NCI-H2227 (cell line): ENCODE data around the gene IL9R.
"Not testable (repeated sequence)": the region's sequence is repeated elsewhere in the genome, so short reads cannot be mapped to it uniquely, and the experiment has no call there.

Source experiments
- DNase-seq: peaks from one replicate; lab custom pipeline; 2025; ENCODE audit not compliant: unreplicated experiment; lab: John Stamatoyannopoulos, UW

Gene IL9R

DNA sequence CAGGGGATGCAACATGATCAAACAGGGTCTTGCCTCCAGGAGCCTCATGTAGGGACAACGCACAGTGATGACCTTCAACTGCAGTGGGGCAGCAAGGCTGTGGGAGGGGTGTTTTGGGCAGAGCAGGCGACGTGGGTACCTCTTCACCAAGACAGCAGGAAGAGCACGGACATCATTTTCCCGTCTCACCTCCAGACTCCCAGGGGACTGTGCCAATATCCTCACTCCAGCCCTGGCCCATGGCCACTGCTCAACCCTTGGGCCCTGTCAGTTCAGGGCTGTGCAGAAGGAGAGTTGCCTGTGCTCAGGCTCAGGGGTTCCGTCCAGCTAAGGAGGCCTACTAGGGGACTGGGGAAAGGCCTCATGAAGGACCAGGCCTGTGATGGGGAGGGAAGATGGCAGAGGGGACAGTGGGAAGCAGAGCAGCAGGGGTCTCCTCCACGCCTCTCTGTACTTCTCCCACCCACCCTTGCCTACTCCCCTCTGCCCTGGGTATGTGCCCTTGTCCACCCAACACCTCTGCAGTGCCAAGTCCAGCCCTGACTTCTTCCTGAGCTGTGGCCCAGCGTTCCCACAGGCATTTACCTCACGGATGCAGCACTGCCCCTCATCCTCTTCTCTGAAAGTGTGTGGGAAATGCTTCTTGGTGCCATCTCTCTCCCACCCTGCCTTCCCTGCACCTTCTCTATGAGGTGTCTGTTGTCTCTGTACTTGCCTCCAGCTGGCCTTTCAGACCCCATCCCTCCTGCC, 1.4 kb downstream of the IL9R start:
- DNase-seq, result no peak

DNA sequence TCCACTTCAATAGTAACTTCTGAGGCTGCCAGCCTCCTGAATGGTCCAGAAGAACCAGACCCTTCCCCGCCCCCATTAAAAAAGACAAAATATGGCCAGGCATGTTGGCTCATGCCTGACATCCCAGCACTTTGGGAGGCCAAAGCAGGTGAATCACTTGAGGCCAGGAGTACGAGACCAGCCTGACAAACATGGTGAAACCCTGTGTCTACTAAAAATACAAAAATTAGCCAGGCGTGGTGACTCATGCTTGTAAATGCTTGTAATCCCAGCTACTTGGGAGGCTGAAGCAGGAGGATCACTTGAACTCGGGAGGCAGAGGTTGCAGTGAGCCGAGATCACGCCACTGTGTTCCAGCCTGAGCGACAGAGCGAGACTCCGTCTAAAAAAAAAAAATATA, 2.3 kb downstream of the IL9R start:
- DNase-seq, result not testable (repeated sequence)

DNA sequence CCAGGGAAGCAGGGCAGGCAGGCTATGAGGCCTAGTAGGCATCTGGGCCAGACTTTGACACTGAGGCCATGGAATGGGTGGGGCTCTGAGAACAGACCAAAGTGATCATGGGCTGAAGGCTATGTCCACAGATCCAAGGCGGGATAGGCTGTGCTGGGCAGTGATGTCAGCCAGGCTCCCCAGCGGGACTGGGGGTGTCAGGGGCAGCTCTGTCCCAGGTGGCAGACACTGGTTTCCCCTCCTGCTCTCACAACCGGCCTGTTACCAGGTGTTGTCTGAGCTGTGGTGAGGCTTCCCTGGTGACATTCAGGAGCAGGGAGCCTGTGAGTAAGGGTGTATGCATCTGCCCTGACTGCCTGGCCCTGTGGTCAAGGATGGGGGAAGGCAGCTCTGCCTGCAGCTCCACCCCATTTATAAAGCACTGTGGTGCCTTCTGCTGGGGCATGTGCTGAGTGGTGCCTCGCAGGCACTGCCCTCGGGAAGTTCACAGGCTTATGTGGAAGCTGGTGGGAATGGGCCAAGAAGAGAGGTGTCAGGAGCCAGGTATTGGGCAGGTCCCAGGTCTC, 2.9 kb downstream of the IL9R start:
- no peak for DNase-seq

DNA sequence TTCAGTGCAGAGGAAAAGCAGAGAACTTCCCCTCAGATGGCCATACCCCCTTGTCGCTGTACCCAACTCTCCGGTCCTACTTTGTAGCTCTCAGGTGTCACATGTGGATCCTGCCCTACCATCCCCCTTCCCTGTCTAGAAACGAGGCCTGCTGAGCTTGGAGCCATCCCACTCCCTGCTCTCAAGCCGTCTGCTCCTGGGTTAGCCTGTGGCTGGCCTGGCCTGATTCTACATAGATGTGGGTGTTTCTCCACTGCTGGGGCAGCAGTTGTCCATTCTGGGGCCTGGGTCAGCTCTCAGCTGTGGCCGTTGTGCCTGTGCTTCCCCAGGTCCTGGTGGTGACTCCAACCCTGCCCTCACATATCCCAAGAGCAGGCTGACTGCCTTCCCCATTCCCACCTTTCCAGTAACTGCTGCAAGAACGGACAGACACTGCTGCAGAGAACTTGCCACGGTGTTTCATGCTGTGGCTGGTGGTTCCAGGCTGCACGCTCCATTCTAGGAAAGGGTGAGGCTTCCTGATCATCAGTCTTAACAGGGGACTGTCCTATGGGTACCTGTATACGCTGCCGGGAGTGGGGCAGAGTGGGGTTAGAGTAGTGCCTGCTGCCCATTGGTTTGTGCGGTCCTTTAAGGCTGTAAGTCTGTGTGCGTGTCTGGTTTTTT, 3.6 kb downstream of the IL9R start:
- no peak for DNase-seq

DNA sequence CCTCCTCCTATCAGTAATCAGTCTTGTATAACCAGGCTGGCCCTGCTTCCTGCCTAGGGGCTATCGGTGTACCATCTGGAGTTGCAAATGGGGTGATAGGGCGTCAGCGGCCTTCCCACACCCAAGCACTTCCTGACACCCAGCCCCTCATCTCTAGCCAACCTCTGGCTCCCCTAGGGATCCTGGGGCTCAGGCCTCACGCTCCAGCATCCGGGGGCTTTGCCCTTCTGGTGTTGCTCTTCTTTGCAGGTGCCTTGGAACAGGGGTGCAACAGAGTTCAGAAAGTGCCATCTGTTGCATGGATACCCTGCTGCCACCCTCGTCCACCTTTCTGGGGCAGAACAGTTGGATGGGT, 4.1 kb downstream of the IL9R start:
- DNase-seq, result no peak

DNA sequence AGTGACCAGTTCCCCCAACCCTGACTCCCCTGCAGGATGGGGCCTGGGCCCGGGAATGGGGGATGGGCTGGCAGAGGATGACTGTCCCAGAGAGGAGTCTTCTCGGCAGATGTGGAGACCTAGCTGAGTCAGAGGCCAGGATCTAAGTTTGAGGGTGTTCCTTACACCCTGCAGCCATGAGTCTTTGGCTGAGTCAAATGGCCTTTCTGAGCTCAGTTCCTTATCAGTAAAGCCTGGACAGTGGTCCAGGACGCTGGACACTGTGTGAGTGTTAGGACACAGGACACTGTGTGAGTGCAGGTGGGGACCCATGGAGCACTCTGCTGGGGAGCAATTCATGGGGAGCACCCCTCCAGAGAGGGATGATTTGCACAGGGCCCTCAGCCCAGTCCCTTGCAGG, 5.0 kb downstream of the IL9R start:
- DNase-seq, result no peak

DNA sequence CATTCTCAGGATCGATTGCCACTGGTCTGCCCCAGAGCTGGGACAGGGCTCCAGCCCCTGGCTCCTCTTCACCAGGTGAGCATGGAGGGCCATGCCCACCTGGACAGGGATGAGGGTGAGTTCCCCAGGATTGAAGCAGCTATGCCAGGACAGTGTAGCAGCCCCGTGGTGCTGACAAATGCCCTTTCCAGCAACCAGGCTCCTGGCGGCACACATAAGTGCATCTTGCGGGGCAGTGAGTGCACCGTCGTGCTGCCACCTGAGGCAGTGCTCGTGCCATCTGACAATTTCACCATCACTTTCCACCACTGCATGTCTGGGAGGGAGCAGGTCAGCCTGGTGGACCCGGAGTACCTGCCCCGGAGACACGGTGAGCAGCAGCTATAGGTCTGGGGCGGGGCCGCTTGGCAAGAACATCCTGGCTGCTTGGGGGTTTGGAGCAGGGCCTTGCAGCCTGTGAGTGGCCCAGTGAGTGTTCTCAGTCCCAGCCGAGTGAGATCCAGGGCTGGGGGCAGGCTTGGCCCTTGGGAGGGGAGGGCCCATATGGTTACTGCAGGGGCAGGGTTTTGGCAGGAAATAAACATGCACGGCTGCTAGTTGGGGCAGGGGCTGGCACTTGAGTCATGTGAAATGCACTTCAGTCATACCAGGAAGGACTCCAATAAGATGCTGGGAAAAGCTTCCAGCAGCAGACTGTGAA, 6.1 kb downstream of the IL9R start:
- DNase-seq, result no peak

DNA sequence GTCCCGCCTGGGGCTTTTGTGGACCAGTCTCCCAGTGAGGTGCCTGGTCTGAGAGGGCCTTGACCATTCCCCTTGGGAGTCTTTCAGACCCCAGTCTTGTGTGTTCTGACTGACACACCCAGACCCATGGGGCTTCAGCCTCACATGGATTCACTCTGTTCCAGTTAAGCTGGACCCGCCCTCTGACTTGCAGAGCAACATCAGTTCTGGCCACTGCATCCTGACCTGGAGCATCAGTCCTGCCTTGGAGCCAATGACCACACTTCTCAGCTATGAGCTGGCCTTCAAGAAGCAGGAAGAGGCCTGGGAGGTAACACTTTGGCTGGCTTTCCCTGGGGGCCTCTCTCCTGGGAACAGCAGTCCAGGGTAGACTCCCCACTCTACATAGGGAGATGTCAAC, 6.8 kb downstream of the IL9R start:
- no peak for DNase-seq

DNA sequence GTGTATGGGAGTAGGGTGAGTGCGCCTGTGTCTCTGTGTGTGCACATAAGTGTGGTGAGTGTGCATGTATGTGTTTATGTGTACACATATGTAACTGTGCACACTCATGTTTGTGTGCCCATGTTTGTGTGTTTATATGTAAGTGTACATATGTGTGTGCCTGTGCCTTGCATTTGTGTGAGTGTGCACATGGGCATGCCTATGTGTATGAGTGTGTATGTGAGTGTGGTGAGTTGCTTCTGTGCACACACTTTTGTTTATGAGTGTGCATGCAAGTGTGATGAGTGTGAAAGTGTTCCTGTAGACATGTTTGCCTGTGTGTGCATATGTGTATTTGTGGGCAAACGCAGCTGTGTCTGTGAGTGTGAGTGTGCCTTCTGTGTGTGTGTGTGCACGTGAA, 7.2 kb downstream of the IL9R start:
- DNase-seq, result no peak

DNA sequence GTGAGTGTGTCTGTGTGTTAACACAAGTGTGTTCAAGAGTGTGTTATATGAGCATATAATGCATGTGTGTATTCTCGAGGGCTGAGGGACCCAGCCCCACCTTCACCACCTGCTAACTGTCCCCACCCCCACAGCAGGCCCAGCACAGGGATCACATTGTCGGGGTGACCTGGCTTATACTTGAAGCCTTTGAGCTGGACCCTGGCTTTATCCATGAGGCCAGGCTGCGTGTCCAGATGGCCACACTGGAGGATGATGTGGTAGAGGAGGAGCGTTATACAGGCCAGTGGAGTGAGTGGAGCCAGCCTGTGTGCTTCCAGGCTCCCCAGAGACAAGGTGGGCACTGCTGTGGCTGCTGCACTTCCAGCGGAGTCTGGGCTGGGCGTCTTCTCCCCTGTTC, 7.6 kb downstream of the IL9R start:
- no peak for DNase-seq

DNA sequence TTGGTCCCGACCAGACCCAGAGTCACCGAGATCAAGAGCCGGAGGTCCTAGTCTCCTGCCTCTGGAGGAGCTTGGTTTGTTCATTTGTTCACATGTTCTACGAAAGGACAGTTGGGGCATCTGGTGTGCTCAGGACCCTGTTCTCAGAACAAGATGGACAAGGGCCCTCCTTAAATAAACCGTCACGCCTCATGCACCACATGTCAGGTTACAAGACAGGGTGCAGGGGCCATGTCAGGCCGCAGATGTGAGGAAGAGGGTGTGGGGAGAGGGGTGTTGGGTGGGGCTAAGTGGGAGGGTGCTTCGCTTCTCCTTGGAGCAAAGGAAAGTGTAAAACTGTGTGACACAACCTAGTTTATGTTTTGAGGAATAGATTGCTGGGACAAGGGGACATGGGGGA, 9.0 kb downstream of the IL9R start:
- DNase-seq, result not testable (repeated sequence)

DNA sequence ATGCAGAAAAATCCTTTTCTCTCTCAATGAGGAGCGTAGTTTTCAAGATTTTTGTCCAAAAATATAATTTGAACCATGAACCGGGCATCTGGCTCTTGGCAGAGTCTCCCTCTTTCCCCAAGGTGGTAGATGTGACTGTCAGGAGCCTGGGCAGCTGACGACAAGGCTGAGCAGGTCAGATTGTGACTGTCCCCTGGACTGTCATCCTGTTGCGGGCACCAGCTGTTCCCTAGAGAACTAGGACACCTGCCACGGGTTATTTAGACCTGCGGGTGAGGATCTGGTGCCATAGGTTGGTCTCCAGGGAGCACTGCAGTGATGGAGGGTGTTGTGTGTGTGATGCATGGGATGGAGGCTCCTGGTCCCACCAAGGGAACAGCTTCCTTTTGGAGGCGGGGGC, 10.9 kb downstream of the IL9R start:
- not testable (repeated sequence) for DNase-seq

DNA sequence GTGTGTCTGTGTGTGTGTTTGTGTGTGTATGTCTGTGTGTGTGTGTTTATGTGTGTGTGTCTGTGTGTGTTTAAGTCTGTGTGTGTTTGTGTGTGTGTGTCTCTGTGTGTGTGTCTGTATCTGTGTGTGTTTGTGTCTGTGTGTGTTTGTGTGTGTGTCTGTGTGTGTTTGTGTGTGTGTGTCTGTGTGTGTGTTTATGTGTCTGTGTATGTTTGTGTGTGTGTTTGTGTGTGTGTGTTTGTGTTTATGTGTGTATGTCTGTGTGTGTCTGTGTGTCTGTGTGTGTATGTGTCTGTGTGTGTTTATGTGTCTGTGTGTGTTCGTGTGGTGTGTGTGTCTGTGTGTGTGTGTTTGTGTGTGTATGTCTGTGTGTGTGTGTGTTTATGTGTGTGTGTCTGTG, 11.4 kb downstream of the IL9R start:
- no peak for DNase-seq

DNA sequence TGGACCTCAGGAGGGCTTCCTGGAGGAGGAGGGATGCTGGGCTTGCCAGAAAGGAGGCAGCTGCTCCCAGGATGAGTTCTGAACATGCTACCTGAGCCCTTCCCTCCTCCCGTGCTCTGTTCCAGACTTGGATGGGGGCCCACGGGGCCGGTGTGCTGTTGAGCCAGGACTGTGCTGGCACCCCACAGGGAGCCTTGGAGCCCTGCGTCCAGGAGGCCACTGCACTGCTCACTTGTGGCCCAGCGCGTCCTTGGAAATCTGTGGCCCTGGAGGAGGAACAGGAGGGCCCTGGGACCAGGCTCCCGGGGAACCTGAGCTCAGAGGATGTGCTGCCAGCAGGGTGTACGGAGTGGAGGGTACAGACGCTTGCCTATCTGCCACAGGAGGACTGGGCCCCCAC, 12.2 kb downstream of the IL9R start:
- not testable (repeated sequence) for DNase-seq

DNA sequence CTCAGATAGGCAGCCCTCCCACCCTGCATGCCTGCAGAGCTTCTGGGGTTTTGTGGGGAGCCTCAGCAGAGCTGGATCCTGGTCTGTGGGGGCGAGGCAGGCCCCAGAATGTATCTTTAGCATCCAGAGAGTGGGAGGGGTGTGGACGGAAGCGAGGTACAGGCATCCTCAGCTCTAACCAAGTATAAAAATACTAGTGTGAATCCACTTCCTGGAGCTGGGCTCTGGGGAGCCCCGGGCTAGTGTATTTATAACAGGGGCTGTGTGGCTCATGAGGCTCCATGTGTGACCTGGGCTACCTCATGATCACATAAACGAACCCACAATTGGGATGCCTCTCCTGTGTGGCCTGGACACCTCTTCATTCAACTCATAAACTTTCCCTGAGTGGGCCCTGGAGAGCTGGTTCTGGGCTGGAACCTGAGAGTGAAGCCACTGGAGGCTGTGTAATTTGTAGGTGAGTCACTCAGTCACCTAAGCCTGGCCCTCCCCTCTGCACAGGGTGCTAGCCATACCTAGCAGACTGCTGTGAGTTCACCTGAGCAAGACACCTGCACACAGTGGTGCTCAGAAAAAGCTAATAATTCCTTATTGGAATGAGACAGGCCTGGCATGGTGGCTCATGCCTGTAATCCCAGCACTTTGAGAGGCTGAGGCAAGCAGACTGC, 15.9 kb downstream of the IL9R start:
- not testable (repeated sequence) for DNase-seq

DNA sequence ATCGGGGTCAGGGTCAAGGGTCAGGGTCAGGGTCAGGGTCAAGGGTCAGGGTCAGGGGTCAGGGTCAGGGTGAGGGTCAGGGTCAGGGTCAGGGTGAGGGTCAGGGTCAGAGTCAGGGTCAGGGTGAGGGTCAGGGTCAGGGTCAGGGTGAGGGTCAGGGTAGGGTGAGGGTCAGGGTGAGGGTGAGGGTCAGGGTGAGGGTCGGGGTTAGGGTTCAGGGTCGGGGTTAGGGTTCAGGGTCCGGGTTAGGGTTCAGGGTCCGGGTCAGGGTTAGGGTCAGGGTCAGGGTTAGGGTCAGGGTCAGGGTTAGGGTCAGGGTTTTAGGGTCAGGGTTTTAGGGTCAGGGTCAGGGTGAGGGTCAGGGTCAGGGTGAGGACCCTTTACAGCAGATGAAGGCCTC, 22.4 kb downstream of the IL9R start:
- DNase-seq, result not testable (repeated sequence)

DNA sequence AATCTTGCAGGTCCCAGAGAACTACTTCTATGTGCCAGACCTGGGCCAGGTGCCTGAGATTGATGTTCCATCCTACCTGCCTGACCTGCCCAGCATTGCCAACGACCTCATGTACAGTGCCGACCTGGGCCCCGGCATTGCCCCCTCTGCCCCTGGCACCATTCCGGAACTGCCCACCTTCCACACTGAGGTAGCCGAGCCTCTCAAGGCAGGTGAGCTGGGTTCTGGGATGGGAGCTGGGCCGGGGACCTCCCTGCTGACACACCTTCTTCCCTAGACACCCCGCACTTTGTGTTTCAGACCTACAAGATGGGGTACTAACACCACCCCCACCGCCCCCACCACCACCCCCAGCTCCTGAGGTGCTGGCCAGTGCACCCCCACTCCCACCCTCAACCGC, 25.5 kb downstream of the IL9R start:
- not testable (repeated sequence) for DNase-seq

DNA sequence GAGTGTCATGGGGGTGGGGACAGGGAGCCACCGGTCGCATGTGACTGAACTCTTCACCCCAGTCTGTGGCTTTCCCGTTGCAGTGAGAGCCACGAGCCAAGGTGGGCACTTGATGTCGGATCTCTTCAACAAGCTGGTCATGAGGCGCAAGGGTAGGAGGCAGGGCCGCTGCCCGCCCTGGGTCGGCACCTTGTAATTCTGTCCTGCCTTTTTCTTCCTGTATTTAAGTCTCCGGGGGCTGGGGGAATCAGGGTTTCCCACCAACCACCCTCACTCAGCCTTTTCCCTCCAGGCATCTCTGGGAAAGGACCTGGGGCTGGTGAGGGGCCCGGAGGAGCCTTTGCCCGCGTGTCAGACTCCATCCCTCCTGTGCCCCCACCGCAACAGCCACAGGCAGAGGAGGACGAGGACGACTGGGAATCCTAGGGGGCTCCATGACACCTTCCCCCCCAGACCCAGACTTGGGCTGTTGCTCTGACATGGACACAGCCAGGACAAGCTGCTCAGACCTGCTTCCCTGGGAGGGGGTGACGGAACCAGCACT, 27.5 kb downstream of the IL9R start:
- not testable (repeated sequence) for DNase-seq

DNA sequence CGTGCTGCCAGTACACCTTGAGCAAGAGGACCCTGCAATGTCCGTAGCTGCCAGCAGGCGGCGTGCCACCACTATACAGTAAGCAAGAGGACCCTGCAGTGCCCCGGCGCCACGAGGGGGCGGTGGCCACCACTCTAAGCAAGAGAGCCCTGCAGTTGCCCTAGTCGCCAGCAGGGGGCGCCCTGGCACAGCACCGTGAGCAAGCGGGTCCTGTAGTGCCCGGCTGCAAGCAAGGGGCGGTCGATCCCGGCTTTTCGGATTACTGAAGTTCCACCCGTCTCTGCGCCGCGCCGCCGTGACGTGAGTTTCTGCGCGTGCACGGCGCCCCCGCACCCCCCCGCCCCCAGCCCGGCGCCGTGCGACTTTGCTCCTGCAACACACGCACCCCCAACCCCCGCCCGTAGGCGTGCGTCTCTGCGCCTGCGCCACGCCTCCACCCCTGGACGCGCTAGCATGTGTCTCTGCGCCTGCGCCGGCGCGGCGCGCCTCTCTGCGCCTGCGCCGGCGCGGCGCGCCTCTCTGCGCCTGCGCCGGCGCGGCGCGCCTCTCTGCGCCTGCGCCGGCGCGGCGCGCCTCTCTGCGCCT, 31.2 kb downstream of the IL9R start:
- DNase-seq, result not testable (repeated sequence)

DNA sequence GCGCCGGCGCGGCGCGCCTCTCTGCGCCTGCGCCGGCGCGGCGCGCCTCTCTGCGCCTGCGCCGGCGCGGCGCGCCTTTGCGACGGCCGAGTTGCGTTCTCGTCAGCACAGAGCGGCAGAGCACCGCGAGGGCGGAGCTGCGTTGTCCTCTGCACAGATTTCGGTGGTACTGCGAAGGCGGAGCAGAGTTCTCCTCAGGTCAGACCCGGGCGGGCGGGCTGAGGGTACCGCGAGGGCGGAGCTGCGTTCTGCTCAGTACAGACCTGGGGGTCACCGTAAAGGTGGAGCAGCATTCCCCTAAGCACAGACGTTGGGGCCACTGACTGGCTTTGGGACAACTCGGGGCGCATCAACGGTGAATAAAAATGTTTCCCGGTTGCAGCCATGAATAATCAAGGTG, 31.8 kb downstream of the IL9R start:
- not testable (repeated sequence) for DNase-seq
